CD4-positive, alpha-beta T cell treated with Interleukin-15 for 1 hour (primary cell): ENCODE measurements around the gene ADM2.
A peak's percentile ranks its signal among the peaks of the same experiment; 100 is the strongest.

Experiments used
- DNase-seq: peaks from one replicate; pipeline ENCODE4 v3.0.0-alpha.2; 2020

ADM2 gene

DNA sequence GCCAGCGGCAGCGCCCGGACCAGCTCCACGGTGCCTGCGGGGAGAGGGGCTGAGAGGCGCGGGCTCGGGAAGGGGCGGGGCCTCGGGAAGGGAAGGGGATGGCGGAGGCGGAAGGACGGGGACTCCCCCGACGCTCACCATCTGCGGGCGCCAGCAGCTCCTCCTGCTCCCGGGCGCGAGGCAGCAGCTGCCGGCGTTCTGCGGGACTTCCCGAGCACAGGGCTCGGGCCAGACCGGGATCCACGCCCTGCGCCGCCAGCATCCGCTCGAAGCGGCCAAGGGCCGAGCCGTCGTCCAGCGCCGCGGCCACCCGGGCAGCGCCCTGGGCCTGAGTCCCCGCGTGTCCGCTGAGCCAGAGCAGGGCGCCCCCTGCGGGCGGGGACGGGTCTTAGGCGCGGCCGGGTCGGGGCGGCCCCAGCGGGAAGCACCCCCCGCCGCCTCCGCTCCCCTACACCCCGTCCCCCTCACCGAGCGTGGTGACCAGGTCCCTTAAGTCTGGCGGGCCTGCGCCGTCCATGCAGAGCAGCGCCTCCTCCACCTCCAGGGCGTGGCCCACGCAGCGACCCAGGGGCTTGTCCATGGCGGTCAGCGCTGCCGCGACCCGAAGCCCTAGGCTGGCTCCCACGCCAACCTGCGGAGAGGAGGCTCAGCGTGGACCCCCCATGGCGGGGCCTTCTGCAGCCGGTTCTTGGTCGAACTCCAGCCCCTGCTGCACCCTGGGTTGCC lies 44.9 kb downstream of the ADM2 start:
- peak; percentile 86 for DNase-seq

DNA sequence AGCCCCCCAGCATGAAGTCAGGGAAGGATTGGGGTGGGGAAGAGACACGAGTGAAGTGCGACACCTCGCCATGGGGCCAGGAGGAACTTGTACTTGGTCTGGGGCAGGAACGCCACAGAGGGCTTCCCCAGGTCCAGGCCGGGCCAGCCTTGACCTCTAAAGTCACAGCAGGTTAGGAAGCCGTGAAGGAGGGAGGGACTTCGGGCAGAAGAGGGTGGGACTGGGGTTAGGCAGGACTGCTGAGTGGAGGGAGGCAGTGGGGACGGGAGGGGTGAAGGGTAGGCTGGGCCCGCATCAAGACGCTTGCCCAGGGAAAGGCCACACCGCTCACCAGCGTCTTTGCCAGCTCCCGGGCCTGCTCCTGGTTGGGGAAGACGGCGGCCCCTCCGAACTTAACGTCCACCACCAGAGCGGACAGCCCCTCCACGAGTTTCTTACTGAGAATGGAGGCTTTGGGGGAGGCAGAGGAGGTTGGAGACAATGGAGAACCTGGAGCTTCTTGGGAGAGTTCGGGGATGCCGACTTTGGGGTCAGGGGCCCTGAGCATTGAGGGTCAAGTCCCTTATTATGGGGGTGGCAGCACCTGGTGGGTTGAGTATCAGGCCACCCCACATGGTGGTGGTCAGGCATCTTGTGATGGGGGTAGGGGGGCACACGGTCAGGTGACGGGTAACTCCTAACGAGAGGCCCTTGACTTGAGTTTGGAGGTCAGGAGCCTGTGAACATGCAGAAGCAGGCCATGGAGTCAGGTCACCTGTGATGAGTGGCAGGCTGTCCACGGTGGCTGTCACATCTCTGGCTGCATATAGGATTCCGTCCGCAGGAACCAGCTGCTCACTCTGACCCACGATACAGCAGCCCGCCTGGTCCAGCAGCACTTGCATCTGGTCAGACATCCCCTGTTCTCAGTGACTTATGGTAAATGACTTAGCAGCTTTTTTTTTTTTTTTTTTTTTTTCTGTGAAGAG lies 45.8 kb downstream of the ADM2 start:
- DNase-seq: peak; percentile 74

DNA sequence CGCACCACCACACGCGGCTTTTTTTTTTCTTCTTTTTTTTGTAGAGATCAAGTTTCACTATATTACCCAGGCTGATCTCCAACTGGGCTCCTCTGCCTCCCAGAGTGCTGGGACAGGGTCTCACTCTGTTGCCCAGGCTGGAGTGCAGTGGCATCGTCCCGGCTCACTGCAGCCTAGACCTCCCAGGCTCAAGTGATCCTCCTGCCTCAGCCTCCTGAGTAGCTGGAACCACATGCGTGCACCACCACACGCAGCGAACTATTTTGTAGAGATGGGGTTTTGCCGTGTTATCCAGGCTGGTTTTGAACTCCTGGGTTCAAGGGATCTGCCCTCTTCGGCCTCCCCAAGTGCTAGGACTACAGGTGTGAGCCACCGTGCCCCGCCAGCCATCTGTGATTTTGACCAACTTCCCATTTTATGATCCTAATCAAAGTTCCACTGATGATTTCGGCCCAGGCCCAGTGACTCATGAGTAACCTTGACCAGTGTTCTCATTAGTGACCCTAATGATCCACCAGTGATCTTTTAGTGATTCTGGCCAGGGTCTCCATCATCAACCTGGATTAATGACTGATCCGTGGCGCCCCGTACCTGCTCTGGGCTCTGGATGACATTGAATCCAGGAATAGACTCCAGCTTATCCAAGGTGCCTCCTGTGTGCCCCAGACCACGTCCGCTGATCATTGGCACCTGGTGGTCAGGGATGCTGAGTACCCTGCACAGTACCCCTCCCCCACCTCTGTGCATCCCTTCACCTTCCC lies 46.8 kb downstream of the ADM2 start:
- DNase-seq: no peak

DNA sequence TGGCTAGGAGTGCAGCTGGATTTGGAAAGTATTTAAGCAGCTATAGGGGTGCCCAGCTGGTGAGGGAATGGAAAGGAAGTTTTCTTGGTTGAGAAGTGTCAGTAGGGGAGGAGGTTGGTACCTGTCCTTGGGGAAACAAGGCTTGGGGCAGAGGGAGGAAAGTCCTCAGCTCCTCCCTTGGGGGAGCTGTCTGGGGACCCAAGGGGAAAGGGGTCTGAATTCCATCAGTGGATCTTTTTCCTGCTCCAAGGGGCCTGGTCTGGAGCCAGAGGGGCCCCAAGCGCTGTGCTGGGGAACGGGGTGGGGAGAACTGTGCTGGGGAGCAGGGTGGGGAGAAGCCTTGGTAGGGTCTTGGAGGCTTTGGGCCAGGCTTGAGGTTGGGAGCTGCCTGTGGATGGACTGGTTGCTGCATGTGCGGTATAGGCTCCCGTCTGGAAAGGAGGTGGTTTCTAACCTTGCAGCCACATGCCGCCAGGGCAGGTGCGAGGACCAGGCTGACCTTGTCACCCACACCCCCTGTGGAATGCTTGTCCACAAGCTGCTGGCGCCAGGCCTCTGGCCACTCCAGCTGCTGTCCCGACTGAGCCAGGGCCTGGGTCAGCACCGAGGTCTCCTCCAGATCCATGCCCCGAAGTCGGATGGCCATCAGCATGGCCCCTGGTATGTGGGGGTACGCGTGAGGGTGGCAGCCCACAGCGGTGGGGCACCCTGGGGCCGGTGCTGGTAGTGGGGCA lies 47.5 kb downstream of the ADM2 start:
- no peak for DNase-seq

DNA sequence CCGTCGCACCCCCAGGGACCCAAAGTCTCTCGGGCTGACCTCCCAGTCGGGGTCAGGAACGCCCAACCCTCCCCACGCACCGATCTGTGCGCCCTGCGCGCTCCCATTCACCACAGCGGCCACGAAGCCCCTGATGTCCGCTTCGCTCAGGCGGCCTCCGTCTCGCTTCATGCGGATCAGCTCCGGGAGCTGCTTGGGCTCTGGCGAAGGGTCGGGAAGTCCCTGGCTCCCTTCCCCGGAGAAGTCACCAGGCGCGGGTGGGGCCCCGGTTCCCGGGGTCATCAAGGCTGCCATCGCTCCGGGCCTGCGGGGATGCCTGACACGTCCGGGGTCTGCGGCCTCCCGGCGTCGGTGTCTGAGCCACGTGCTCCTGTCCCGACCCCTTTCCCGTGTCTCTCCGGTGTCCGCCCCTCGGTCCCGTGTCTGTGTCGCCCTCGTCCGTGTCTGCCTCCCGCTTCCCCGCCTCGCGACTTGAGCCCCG lies 48.1 kb downstream of the ADM2 start:
- no peak for DNase-seq

DNA sequence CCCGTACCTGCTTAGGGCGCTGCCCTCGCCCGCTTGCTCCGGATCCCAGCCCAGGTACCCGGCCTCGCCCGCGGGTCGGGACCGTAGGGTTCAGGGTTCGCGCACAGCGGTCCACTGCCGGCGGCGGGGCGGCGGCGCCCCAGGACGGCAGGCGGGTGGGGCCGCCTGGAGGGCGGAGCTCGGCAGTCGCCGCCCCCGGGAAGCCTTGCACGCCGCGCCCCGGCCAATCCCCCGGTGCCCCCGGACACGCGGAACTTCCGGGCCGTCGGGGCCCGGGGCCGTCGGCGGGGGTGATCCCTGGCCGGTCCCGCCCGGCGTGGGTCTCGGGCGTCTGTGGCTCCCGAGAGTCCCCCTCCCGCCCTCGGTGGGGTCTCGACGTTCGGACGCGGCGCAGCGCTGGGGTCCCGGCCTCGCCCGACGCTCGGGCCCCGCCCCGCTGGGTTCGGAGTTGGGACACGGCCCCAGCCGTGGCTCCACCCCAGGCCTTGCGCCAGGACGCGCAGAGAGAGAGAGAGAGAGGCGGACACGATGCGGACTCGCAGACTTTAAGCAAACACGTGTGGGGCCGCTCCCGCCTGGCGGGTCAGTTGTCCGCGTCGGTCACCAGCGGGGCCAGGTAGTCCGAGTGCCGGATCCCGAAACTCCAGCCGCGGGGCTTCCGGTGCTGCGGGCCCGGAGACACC lies 48.7 kb downstream of the ADM2 start, which contains the start of gene TYMP:
Gene TYMP (minus strand): TSS at position 116 of the 683 bp plus-strand sequence. CDS start 303 bp downstream, outside the sequence.
- DNase-seq: peak; percentile 81

DNA sequence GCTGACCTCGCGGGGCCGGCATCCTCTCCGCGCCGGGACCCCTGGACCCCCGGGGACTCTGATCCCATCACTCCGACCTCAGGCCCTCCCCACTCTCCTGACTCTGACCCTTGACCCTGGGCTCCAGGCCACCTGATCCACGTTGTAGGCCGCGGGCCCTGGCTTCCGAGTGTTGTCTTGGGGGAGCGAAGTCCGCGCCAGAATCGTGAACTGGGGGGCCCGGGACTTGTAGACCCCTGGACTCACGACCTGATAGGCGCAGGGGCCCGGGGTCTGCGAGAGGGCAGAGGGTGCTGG lies 49.2 kb downstream of the ADM2 start:
- peak; percentile 38 for DNase-seq

DNA sequence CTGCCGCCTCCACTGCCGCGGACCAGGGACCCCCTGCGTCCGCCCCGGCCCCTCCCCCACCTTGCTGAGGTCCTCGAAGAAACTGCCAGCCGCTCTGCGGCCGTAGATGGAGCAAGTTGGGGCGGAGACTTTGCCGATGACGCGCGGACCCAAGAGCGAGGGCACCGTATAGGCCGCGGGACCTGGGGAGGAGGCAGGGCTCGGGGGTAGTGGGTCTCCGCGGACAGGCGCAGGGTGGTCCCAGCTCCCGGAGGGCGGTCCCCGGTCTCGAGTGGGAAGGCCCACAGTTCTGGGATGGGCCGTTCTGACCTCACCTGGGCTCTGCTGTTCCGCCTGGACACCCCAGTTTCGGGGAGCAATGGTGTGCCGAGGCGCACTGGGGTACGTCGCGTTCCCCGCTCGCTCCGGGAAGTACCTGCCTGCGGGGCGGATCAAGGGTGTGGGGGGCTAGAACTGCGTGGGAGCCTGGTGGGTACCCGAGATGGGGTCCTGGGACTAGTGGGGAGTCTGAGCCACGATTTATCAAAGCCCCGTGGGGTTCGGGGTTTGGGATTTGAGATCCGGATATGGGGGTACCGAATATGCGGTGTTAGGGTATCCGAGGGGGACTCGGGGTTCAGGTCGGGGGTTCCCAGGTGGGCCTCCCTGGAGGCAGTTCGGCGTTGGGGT lies 49.7 kb downstream of the ADM2 start:
- peak; percentile 90 for DNase-seq

DNA sequence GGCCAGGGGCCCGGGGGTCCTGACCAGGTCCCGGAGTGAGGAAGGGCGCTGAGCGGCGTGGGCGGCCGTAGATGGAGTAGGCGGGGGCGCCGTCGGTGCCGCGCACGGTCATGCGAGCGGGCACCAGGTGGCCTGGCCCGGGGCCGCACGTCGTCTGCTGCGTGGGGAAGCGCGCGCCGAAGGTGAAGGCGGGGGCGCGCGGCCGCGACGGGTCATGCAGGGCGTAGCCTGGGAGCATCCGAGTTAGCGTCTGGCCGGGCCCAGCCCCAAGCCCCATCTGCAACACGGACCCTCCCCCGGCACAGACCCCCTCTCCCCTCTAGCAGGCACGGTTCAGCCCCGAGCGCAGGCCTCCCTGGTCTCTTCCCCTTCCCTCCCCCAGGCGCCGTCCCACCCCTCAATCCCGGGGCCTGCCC lies 50.2 kb downstream of the ADM2 start:
- peak; percentile 83 for DNase-seq

DNA sequence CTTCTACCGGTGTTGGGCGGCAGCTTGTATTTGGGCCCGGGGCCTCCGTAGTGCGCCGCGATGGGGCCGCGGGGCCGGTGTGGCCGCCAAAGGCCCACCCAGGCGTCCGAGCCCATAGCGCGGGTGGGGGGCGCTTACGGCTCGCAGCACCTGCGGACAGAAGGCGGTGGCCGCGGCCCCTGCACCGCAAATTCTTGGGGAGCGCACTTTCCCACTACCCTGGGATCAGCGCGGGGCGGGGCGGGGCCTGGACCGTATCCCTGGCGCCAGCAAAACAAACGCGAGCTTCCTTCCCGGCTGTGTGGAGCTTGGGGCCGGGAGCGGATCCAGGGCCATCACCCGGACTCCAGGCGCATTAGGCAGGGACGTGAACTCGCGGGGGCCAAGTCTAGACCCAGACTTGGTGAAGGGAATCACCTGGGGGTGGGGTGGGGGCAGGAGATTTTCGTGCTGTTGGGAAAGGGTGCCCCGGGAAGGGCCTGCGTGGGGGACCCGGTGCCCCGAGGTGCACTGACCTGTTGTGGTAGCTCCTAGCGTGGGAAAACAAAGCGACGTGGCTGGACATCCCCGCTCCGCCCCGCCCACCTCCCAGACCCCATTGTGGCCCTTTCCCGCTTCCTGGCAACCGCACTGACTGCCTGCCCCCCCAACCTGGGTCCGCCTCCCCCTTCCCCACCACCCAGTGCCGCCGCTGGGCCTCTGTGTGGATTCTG lies 50.8 kb downstream of the ADM2 start:
- peak; percentile 47 for DNase-seq

DNA sequence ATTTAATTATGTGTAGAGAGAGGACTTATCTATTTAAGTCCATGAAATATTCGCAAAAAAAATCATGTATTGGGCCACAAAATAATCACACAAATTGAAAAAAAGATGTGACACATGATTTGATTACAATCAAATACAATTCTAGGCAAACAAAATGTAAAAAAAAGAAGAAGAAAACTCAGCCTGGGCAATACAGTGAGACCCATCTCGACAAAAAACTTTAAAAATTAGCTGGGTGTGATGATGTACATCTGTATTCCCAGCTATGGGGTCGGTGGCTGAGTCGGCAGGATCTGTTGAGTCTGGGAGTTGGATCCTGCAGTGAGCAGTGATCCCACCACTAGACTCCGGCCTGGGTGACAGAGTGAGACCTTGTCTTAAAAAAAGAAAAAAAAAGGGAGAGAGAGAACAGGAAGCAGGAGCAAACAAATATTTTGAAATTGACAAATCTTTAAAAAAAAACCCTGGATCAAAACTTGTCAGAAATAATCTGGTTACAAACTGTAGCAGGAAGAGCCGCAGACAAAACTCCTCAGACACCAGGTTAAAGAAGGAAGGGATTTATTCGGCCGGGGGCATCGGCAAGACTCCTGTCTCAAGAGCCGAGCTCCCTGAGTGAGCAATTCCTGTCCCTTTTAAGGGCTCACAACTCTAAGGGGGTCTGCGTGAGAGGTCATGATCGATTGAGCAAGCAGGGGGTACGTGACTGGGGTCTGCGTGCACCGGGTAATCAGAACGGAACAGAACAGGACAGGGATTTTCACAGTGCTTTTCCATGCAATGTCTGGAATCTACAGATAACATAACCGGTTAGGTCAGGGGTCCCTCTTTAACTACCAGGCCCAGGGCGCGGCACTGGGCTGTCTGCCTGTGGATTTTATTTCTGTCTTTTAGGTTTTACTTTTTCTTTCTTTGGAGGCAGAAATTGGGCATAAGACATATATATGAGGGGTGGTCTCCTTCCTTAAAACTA lies 51.8 kb downstream of the ADM2 start:
- DNase-seq: no peak

DNA sequence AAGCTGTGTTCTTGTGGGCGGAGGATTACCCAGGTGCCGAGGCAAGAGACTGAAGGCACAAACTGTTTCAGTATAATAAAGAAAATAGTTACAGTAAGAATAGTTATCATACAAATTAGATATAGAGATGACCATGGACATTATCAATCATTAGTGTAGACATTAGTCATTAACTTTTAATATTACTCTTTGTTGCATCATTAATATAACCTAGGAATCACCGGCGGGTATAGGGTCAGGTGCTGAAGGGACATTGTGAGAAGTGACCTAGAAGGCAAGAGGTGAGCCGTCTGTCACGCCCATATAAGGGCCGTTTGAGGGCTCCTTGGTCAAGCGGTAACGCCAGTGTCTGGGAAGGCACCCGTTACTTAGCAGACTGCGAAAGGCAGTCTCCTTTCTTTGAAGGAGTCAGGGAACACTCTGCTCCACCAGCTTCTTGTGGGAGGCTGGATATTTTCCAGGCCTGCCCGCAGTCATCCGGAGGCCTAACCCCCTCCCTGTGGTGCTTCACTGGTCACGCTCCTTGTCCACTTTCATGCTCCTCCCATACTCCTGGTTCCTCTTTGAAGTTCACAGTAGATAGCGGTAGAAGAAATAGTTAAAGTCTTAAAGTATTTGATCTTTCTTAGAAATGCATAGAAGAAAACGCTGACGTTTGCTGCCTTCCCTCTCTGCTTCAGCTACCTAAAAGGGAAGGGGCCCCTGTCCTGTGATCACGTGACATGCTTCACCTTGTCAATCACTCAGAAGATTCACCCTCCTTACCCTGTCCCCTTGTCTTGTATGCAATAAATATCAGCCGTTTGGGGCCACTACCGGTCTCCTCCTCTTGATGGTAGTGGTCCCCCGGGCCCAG lies 52.7 kb downstream of the ADM2 start:
- peak; percentile 57 for DNase-seq

DNA sequence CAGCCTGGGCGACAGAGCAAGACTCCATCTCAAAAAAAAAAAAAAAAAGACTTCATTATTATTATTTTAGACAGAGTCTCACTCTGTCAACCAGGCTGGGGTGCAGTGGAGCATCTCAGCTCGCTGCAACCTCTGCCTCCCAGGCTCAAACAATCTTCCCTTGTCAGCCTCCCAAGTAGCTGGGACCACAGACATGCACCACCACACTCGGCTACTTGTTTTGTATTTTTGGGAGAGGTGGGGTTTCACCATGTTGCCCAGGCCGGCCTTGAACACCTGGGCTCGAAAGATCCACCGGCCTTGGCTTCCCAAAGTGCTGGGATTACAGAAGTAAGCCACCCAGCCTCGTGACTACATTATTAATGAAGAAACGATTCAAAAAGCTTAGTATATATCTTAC lies 53.8 kb downstream of the ADM2 start:
- DNase-seq: no peak
